ENCODE results near the gene NUF2.
"Not testable (repeated sequence)": the region's sequence is repeated elsewhere in the genome, so short reads cannot be mapped to it uniquely, and the experiment has no call there.

Gene NUF2

DNA sequence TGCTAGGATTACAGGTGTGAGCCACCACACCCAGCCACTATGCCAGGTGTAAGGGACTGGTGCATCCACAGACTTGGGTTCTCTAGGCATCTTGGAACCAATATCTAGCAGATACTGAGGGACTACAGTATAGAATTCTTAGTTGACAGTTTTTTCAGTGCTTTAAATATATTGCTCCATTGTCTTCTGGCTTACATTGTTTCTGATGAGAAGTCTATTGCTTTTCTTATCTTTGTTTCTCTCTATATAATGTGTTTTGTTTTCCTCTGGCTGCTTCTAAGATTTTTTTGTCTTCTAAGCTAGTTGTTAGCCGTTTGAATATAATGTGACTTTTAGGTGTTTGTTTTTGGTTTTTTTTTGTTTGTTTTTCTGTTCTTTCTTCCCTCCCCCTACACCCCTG, 13.5 kb downstream of the NUF2 start:
- DNase-seq (ENCODE audit: low read depth) = no peak

DNA sequence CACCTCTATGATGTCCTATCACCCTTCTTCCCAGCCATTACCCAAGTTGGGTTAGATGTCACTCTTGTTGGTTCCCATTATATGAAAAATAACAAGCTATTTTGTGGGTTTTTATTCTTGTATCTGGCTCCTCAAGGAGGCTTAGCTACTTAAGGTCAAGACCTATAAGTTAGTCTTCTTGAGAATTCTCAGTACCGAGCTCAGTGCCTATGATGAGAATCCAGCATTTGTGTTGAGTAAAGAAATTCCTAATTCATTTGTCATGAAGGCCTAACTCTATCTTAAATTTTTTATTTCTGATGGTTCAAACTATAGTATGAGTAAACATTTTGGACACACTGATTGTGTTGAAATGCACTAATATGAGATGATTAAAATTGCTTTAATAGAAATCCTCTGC, 15.9 kb downstream of the NUF2 start:
- no peak for DNase-seq (ENCODE audit: low read depth)

DNA sequence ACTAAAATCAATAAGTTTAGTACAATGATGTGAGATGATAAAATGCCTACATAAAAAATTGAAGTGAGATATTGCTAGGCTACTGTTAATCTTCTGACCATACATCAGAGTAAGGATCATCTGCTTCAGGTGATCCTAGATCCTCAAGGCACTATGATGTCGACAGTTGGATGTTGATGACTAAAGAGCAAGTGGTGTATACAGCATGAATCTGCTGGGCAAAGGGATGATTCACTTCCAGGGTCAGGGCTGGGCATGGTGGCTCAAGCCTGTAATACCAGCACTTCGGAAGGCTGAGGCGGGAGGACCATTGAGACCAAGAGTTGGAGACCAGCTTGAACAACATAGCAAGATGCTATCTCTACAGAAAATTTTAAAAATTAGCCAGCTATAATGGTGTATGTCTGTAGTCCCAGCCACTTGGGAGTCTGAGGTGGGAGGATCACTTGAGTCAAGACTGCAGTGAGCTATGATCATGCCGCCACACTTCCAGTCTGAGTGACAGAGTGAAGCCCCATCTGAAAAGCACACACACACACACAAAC, 24.6 kb downstream of the NUF2 start:
- DNase-seq (ENCODE audit: low read depth) = no peak

DNA sequence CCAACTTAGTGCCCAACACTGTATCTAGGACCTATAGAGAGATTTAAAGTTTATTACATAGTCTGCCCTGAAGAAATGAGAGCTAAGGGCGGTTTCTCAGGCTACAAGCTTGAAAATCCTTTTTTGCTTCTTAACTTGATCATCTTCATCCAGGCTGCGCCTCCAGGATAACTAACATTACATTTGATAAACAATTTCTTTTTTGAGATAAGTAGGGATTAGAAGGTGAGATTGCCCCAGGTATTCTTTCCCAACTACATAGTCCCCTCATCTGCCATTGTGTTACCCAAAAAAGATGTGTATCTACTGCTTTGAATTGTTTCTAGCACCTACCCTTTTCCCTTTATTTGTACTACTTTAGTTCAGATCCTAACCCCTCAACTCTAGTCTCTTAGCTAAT, 25.4 kb downstream of the NUF2 start:
- DNase-seq (ENCODE audit: low read depth) = no peak

DNA sequence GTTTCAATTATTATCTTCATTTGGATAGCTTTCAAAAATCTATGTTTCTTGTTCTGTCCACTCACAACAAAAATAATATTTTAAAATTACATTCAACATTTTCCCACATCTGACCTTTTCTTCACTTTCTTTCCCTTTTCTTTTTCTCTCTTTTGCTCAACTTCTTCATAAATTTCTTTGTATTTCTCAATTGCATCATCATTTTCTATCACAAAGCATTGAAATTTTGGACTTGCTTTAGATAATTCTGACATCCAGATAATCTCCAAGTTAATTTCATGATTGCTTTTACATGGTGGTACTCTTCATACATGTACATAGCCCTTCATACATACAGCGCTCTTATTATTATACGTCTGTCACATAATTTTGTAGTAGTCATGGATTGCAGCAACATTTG, 30.2 kb downstream of the NUF2 start:
- DNase-seq (ENCODE audit: low read depth) = no peak

DNA sequence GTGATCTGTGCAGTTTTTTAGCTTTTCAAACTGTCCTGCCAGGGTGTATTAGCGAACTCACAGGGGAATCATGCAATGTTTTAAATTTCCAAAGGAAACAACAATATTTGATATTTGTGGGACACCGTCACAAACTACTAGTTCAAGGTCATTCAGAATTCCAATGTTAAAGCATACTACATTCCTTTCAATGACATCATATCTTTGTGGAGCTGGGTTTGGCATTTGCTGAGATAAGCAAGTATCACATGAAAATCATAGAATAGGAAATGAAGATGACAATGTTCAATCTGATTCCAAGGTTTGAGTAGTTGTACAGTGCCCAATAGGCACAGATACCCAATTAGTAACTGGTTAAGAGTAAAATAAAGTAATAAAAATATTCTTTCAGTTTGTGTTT, 35.6 kb downstream of the NUF2 start:
- no peak for DNase-seq (ENCODE audit: low read depth)

DNA sequence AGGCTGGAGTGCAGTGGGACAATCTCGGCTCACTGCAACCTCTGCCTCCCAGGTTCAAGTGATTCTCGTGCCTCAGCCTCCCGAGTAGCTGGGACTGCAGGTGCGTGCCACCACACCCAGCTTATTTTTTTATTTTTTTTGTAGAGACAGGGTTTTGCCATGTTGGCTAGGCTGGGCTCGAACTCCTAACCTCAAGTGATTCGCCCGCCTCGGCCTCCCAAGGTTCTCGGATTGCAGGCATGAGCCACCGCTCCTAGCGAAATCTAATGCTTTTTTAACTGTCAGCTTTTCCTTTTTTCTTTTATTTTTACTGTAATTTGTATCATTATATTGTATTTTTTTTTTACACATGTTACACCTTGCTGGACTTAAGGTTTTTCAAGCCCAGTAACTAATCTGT, 36.4 kb downstream of the NUF2 start:
- not testable (repeated sequence) for DNase-seq (ENCODE audit: low read depth)

DNA sequence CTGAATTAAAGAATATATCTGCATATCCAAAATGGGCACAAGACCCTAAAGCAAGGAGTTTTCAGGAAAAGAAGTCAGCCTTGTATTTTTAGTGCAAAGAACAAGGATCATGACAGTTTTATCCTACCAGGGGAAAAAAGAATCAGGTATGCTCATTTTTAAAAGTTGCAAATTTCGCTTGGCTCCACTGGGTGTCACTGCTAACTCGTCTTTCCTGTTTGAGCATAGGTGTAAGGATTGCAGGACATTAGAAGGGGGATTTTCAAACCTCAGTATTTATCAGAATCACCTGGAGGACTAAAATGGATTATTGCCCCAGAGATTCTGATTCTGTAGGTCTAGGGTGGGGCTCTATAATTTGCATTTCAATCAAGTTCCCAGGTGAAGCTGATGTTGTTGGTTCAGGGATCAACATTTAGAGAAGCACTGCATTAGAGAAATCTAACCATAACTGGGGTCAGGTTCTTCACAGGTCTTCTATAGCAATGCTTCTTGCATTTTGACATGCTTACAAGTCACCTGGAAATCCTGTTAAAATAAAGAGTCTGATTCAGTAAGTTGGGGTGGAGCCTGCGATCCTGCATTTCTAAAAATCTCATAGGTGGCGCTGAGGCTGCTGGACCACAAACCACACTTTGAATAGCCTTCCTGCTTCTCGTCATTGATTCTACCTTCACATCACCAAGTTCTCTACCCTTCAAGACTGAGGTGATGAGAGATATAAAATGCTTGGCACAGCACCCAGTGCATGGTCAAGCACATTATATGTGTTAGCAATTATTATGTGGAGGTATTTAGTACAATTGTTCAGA, 39.6 kb downstream of the NUF2 start:
- DNase-seq (ENCODE audit: low read depth) = no peak

DNA sequence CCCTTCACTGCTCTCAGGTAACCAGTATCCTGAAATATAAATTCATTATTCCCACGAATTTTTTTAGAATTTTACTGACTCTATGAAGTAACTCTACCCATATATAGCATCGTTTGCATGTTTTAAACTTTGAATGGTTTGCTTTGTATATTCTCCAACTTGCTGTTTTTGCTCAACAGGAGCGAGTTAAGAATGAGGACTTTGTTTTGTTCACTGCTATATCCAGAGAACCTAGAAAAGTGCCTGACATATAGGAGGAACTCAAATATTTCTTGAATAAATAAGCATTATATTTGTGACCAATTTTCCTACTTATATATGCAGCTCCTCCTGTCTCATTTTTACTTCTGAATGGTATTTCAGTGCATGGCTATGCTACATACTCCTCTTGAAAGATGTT, 43.4 kb downstream of the NUF2 start:
- no peak for DNase-seq (ENCODE audit: low read depth)

DNA sequence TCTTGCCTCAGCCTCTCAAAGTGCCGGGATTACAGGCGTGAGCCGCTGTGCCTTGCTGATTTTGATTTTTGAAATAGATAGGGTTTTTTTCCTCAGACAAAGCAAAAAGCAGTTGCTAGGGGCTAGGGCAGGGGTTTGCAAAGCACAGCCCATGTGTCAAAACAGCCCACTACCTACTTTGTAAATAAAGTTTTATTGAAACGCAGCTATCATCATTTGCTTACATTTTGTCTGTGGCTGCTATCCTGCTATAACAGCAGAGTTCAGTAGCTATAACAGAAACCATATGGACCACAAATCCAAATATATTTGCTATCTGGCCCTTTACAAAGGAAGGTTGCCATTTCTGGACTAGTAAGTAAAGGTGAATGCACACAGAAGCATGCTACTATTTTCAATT, 44.8 kb downstream of the NUF2 start:
- no peak for DNase-seq (ENCODE audit: low read depth)

DNA sequence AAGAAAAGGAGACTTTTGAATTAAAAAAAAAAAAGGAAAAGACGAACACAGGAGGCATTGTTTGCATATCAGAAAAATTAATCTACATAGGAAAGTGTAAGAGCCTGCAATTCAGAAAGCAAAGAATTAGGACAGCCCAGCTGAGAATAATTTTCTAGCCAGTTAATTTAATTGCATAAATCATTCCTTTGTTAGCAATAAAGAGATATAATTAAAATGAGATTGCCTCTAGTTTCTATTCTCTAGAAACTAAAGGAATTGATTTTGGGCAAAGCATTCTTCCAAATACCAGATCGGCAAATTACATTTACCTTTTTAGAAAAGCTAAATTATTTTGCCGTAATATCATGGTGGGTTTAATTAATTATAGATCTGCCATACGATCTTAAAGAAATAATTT, 46.0 kb downstream of the NUF2 start:
- no peak for DNase-seq (ENCODE audit: low read depth)

DNA sequence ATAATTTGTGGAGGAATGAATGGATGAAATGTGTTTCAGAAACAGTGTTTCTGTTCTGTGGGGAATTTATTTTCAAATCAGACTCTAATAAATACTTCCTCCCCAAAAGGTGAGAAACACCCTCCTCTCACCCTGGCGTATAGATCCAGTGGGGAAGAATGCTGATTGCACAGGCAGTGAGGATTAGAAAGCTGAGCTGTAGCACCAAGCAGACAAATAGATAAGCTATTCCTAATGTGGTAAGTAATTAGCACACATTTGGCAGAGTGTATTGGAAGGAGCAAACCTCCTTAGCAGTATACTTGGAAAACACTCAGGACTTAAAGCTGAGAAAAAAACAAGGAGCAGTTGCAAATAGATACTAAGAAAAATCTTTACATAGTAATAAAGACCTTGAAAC, 50.8 kb downstream of the NUF2 start:
- no peak for DNase-seq (ENCODE audit: low read depth)

DNA sequence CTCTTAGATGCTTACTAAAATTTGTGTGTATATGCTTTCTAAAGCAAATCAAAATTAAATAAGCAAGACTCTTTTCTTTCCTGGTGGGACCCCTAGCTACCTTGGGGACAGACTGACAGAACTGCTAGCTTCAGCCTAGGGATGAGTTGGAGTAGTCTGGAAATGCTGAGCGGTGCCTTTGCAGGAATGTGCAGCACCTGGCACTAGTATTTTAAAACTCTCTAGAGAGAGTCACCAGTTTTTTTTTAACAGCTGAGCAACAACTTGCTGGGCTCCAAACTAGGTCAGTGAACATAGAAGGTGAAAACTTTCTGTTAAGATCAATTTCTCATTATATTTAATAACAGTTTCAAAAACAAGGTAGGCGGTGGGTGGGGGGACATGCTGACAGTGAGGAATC, 56.8 kb downstream of the NUF2 start:
- no peak for DNase-seq (ENCODE audit: low read depth)

DNA sequence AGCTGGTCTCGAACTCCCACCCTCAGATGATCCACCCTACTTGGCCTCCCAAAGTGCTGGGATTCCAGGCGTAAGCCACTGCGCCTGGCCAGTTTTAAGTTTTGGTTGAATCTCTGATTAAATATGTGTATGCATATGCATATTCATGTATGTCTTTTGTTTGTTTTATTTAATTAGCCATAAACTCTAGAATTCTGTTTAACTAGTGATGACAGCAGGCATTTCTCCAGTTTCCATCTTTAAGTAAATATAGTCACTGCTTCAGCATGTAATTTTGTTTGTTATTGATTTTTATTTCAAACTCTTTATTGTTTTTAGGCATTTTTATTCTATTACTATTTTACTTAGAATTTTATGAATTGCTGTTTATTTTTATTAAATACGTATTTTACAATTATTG, 58.0 kb downstream of the NUF2 start:
- no peak for DNase-seq (ENCODE audit: low read depth)

DNA sequence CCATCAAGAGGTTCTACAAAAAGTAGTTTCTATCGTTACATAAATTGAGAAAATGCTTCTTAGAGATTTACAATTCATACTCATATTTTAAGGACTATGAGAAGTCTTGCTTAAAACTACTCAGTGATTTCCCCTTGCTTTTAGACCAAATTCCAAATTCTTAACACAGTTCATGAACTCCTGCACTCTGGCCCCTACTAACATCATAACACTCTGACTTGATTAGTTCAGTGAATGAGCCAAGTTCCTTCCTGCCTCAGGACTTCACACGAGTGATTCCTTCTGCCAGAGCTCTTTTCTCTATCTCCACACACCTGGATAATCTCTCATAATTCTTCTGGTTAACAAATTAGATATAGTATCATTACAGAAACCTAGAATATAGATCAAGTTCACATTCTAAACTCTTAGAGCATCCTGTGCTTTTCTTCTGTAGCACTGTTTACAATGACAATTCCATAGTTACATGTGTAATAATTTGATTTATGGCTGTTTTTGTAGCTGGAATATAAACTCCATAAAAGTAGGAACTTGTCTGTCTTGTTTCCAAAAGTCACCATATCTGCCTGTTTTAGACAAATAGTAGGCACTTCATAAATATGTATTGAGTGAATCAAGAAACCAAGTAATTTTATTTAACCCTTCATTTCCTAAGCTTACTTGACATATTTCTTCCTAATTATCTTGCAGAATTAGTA, 59.9 kb downstream of the NUF2 start:
- DNase-seq (ENCODE audit: low read depth) = no peak

DNA sequence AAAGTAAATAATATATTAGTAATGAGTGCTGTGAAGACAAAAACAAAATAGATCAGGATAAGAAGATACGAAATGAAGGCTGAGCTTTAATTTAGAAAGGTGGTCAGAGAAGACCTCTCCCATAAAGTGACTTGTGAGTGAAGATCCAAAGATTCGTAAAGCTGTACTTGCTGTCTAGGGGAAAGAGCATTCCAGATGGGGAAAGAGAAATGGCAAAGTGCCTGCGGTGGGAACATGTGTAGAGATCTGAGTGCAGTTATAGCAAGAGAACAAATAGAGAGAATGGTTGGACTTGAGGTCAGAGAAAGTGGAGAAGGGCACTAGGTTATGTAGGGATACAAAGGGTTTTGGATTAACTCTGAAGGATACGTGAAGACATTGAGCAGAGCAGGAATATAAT, 60.6 kb downstream of the NUF2 start:
- DNase-seq (ENCODE audit: low read depth) = no peak

DNA sequence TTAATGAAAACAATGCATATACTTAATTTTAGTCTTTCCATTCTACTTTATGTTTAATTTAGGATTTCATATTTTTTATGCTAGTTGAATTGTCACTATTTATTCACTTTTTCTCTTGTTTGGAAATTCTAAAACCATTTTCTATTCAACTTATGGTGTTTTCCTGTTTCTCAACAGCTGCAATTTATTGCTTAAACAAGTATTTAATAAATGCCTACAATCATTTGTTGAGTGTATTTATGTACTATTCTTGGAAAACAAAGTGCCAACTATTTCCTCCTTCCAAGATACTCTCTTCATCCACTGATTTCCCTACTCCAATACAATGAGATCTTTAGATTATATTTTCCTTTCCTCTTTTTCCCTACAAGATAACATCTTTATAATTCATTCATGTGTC, 65.4 kb downstream of the NUF2 start:
- no peak for DNase-seq (ENCODE audit: low read depth)

DNA sequence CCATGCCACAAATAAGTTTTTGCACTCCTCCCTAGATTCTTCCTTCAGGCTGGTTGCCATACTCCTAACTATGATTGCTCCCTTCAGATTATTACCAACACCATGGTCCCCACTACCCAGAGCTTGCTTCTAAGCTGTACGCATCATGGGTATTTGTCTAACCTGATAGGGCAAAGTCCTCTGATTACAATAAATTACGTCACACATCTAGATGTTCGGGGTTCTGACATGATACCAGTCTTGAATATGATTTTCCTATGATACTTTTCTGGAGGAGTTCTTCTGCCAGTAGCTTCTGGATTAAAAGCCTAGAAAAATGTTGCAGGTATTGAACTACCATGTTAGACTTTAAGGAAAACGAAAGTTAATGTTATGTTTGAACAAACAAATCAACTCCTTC, 67.2 kb downstream of the NUF2 start:
- DNase-seq (ENCODE audit: low read depth) = no peak

DNA sequence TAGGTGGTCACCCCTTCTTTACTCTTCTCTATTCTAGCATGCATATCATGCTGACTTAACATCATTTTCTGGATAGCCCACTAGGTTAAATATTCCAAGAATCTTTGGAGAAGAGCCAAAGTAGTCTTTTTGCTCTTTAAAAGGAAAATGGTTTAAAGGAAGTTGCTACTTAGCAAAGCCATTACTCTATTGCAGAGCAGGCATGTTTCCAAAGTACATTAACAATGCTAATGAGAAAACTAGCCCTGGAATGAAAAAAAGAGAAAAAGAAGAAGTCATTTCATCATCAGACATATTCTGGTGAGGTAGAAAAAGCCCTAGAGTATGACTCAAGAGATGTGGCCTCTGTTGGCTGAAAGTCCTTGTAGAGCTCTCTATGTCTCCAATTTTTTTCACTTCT, 74.0 kb downstream of the NUF2 start:
- no peak for DNase-seq (ENCODE audit: low read depth)

DNA sequence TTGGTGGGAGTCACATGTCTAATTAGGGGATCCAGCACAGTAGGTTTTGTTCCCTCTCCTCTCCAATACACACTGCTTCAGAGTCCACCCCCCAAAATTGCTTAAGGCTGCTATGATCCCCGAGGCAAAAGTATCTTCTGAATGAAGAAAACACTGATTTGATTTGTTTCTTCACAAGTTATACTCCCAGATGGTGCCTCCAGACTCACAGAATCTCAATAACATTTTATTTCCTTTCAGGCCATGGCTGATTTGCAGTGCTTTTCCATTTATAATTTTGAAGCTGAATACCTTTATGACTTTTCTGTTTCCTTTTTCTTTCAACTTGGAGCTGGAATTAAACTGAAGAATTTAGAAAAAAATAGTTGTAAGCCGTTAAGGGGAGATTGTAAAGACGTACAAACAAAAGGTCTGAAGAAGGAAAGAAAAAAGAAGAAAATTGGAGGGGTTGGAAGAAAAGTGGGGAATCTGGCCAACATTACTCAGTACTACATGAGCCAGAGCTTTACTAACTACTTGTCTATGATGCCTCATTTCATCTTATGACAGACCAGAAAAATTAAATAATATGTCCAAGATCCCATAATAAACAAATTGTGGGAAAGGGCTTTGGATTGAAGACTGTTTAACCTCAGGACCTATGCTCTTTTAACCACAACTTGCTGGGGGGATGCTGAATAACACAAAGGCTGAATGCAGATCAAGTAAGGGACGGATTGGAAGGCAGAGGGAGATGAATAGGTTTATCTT, 75.9 kb downstream of the NUF2 start:
- DNase-seq (ENCODE audit: low read depth) = no peak

DNA sequence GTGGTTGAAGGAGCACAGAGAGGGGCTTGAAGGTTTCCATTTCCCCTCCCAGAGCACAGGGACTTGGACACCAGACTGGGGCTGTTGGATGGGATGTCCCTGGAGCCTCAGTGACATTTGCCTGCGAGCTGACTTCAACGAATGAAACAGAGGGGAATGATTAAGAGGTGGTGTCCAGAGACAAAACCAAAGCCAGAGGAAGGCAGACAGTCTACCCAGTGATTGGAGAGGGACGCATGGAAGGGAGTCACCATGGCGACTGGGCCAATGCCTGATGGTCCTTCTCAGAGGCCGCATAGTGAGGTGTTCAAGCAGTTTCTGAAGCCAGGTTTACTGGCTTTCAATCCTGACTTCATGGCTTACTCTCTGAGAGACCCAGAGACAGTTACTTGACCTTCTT, 77.2 kb downstream of the NUF2 start:
- no peak for DNase-seq (ENCODE audit: low read depth)

DNA sequence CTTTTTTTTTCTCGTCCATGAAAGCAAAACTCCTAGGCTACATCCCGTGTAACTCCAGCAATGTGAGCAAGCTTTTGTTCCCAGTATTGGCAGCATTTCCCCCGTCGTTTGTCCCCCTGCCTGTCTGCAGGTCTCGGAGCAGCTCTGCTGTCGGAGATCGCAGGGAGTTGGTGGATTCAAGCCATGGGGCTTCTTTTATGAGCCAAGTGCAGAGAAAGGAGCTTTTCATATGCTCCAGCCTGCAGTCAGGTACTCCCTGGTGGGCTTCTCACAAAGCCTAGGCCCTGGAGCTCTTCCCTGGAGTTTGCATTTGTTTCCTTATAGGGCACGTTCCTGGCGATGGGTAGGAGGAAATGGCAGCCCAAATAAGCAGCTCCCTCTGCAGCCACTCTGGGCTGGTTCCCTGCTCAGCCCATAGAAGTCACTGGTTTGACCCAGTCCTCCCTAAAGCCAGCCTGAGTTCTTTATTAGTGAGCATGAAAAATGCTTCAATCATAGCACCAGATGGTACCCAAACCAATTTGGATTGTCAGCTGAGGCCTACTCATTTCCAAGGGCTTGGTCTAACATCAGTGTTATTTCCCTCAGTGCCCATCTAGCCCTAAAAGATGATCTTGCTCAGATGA, 78.3 kb downstream of the NUF2 start:
- no peak for DNase-seq (ENCODE audit: low read depth)

Data from GM04503 (cell line).